MCF 10A (cell line): ENCODE measurements around the gene AHCYL2. TPM values are rescaled to one million over a fixed set of nuclear protein-coding genes. Genes with fewer than 3 reads are reported as not detected.

Experiments used
- BruUV-seq: library from RNA; stranded (reverse); fragments of 400-500 nt; replicated peaks from 2 replicates; lab custom pipeline; 2021; lab: Mats Ljungman, UMichigan
- CTCF ChIA-PET: fragments of 300-600 bp; sonication (Branson Sonifier 250); formaldehyde crosslinking; extraction: SDS; loops from one replicate; lab custom pipeline; 2021; ENCODE audit warnings: antibody characterized with exemption, inconsistent platforms; lab: Yijun Ruan, JAX
- POLR2A ChIA-PET: fragments of 300-600, 350-650 bp; sonication (Branson Sonifier 250); formaldehyde crosslinking; extraction: SDS; loops from one replicate; lab custom pipeline; 2020; ENCODE audit warnings: antibody characterized with exemption, inconsistent platforms; lab: Yijun Ruan, JAX
- DNase-seq: peaks from one replicate; pipeline ENCODE4 v3.0.0-alpha.2; 2018; ENCODE audit not compliant: unreplicated experiment
- H3K27ac Mint-ChIP-seq: one replicate; pipeline ENCODE4 v1.8.0; 2022; ENCODE audit warnings: mild to moderate bottlenecking, low read depth, mixed read lengths; ENCODE audit not compliant: unreplicated experiment
- H3K27me3 Mint-ChIP-seq: one replicate; pipeline ENCODE4 v1.8.0; 2022; ENCODE audit warnings: mixed read lengths; ENCODE audit not compliant: insufficient read depth, unreplicated experiment
- H3K36me3 Mint-ChIP-seq: one replicate; pipeline ENCODE4 v1.8.0; 2022; ENCODE audit warnings: mild to moderate bottlenecking, moderate library complexity, mixed read lengths; ENCODE audit not compliant: insufficient read depth, unreplicated experiment
- H3K4me1 Mint-ChIP-seq: one replicate; pipeline ENCODE4 v1.8.0; 2022; ENCODE audit warnings: mixed read lengths; ENCODE audit not compliant: insufficient read depth, unreplicated experiment
- H3K4me3 Mint-ChIP-seq: one replicate; pipeline ENCODE4 v1.8.0; 2022; ENCODE audit warnings: mild to moderate bottlenecking, moderate library complexity, mixed read lengths; ENCODE audit not compliant: unreplicated experiment
- H3K9me3 Mint-ChIP-seq: one replicate; pipeline ENCODE4 v1.8.0; 2022; ENCODE audit warnings: mixed read lengths; ENCODE audit not compliant: unreplicated experiment
- intact Hi-C: fragments of 100-400 bp; cut with micrococcal nuclease; formaldehyde crosslinking; loops from 2 replicates; pipeline ENCODE4 v1.14.1; 2022
- total RNA-seq: library from RNA; stranded (reverse); gene quantifications from 2 replicates; pipeline ENCODE4 v1.2.3, GENCODE V29; 2022
- TF ChIP-seq, protein P1 (sequence below): fragments of 200-600 bp; IDR thresholded peaks from one replicate; pipeline ENCODE4 v1.8.0; 2022; ENCODE audit warnings: antibody characterized with exemption, mild to moderate bottlenecking; ENCODE audit not compliant: unreplicated experiment

The AHCYL2 gene
- total RNA-seq, 1 experiment from 2014 or later: 12.8 TPM

DNA sequence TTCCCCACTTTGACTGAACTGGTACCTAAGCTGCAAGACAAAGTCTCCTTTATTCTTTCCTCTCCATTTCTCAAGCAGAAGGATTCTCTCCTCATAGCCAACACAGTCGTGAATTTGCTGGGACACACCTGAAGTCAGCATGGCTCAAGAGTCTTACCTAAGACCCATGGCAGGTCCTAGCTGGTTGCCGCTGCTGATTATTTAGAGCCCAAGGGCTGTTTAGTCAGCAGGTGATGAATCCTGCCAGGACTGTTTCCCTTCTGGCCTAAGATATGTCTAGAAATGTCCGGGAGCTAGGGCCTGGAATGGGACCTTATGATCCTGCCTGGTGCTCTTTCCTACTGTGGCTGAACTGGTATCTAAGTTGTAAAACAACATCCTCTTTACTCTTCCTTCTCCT, 82.8 kb downstream of the AHCYL2 start:
- peak; percentile 92 for DNase-seq
- Mint-ChIP-seq H3K4me1 (peaks cover 15% of the 10 kb centered on the region), H3K27ac (peak overlapping the region; percentile 92), H3K36me3 (no peaks in the 10 kb centered on the region), H3K4me3 (peak overlapping the region; percentile 22), H3K9me3 (peaks cover 6% of the 10 kb centered on the region), H3K27me3 (no peaks in the 10 kb centered on the region)
- intact Hi-C loops: no loop called here
- CTCF ChIA-PET: interaction anchor here (0.5 to 2.2 kb wide), 11 partner anchors 9 to 126 kb away, joined by 3 to 10 read pairs (median 4); partner anchors contain the start of gene STRIP2
- POLR2A ChIA-PET: interaction anchor here (0.6 to 2.4 kb wide), 15 partner anchors 9 to 608 kb away, joined by 3 to 24 read pairs (median 4); partner anchors contain the start of gene AHCYL2
- no TSS peak for BruUV-seq
- TF ChIP-seq, protein P1, sequence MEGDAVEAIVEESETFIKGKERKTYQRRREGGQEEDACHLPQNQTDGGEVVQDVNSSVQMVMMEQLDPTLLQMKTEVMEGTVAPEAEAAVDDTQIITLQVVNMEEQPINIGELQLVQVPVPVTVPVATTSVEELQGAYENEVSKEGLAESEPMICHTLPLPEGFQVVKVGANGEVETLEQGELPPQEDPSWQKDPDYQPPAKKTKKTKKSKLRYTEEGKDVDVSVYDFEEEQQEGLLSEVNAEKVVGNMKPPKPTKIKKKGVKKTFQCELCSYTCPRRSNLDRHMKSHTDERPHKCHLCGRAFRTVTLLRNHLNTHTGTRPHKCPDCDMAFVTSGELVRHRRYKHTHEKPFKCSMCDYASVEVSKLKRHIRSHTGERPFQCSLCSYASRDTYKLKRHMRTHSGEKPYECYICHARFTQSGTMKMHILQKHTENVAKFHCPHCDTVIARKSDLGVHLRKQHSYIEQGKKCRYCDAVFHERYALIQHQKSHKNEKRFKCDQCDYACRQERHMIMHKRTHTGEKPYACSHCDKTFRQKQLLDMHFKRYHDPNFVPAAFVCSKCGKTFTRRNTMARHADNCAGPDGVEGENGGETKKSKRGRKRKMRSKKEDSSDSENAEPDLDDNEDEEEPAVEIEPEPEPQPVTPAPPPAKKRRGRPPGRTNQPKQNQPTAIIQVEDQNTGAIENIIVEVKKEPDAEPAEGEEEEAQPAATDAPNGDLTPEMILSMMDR: no peak

- POLR2A ChIA-PET: interaction anchor here (0.6 to 2.4 kb wide), 15 partner anchors 9 to 608 kb away, joined by 3 to 24 read pairs (median 4); partner anchors contain the start of gene AHCYL2
- Mint-ChIP-seq H3K4me1 (peaks cover 15% of the 10 kb centered on the region), H3K36me3 (no peaks in the 10 kb centered on the region)
These were observed 83.2 kb downstream of the AHCYL2 start for GRCh38 chr7:129308047-129308446.

DNA sequence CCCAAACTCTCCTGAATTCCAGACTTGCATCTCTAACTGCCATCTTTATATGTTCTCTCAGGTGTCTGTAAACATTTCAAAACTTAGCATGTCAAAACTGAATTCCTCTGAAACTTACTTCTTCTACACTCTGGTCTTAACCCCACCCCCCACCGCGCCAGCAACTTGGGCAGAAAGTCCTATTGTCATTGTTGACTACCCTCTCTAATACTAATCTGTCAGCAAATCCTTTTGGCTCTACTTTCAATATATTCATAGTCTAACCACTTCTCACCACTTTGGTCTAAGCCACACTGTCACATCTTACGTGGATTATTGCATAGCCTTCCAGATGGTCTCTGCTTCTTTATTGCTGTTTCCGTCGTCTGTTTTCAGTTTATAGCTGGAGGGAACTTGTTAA, 86.6 kb downstream of the AHCYL2 start:
- BruUV-seq: no TSS peak
- Mint-ChIP-seq H3K27ac (no peak overlapping the region), H3K4me3 (no peak overlapping the region), H3K4me1 (peaks cover 21% of the 10 kb centered on the region), H3K27me3 (no peaks in the 10 kb centered on the region), H3K9me3 (no peaks in the 10 kb centered on the region), H3K36me3 (no peaks in the 10 kb centered on the region)
- no peak for DNase-seq
- TF ChIP-seq, protein P1: no peak
- CTCF ChIA-PET: interaction anchor here (0.6 to 2.2 kb wide), 4 partner anchors 13 to 329 kb away, joined by 3 to 11 read pairs (median 3); no protein-coding TSS in a partner anchor
- POLR2A ChIA-PET: no interaction called here
- intact Hi-C loops: no loop called here

More at GRCh38 chr7:129308047-129308446, 83.2 kb downstream of the AHCYL2 start:
- TF ChIP-seq, protein P1: no peak
- no peaks in the 10 kb centered on the region for H3K27me3 Mint-ChIP-seq
- intact Hi-C loops: no loop called here
- H3K27ac Mint-ChIP-seq: peak overlapping the region; percentile 92
- peak overlapping the region; percentile 22 for H3K4me3 Mint-ChIP-seq
- peaks cover 5% of the 10 kb centered on the region for H3K9me3 Mint-ChIP-seq
- BruUV-seq: no TSS peak
- DNase-seq: peak; percentile 90
- CTCF ChIA-PET: interaction anchor here (0.5 to 2.2 kb wide), 11 partner anchors 10 to 126 kb away, joined by 3 to 10 read pairs (median 4); partner anchors contain the start of gene STRIP2

GRCh38 chr7:129313282-129313681, 88.5 kb downstream of the AHCYL2 start:
- ChIA-PET CTCF (interaction anchor here (0.6 to 1.2 kb wide), 2 partner anchors 15 to 1847 kb away, joined by 3 to 4 read pairs; no protein-coding TSS in a partner anchor), POLR2A (interaction anchor here (0.7 to 0.9 kb wide), 2 partner anchors 25 to 30 kb away, joined by 3 read pairs; no protein-coding TSS in a partner anchor)
- TF ChIP-seq, protein P1: no peak
- BruUV-seq: no TSS peak
- no peak overlapping the region for H3K27ac Mint-ChIP-seq
- intact Hi-C loops: no loop called here
- no peaks in the 10 kb centered on the region for H3K27me3 Mint-ChIP-seq
- H3K4me3 Mint-ChIP-seq: no peak overlapping the region
- no peaks in the 10 kb centered on the region for H3K36me3 Mint-ChIP-seq
- H3K9me3 Mint-ChIP-seq: no peaks in the 10 kb centered on the region
- no peak for DNase-seq
- peaks cover 8% of the 10 kb centered on the region for H3K4me1 Mint-ChIP-seq
